Activated CD4-positive, alpha-beta T cell treated with anti-CD3 and anti-CD28 coated beads, Interleukin-2, amount 50 U/mL, for 24 hours (primary cell): ENCODE data around the gene KLHL29.

Source experiments
- DNase-seq, 2 donors: peaks; one replicate each; pipeline ENCODE4 v3.0.0-alpha.2; 2020; ENCODE audit warnings: low read depth in 1 of 2, low spot score in 1 of 2

KLHL29 gene

GRCh38 chr2:23420840-23421476, 36.0 kb downstream of the KLHL29 start:
- DNase-seq: no peak

GRCh38 chr2:23422089-23423061, 37.4 kb downstream of the KLHL29 start:
- no peak for DNase-seq

DNA sequence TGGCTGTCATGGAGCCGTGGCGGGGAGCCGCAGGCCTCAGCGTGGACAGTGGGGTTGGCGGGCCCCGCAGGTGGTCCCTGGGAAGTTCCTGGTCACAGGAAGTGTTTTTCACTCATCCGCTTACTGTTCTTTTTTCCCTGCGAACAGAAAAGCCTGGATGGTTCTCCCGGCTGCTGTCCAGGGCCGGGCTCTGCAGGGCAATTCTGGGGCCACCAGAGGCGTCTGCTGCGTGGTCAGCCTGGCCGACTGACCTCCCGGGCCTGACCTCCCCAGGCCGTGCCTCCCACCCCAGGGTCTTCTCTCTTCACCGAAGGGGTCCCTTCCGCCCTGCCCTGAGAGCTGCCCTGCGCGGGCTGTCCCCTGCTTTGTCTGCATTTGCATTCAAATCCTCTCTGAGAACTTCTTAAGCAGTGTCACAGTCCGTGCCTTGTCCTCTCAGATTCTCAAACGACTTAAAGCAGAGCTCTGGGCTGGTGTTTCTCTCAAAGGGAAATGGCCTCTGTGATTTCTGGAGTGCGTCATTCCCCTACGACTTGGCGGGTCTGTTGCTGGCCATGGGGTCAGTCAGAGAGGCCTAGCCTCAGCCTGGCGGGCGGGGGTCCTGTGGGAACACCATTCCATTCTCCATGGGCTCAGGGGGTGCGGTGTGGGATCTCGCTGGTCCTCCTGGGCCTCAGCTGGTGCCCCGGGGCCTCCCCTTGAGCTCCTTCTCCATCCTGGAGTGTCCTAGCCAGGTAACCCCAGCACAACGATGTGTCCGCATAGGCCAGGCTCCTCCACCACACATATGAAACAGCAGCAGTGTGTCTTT, 38.3 kb downstream of the KLHL29 start:
- DNase-seq: no peak

DNA sequence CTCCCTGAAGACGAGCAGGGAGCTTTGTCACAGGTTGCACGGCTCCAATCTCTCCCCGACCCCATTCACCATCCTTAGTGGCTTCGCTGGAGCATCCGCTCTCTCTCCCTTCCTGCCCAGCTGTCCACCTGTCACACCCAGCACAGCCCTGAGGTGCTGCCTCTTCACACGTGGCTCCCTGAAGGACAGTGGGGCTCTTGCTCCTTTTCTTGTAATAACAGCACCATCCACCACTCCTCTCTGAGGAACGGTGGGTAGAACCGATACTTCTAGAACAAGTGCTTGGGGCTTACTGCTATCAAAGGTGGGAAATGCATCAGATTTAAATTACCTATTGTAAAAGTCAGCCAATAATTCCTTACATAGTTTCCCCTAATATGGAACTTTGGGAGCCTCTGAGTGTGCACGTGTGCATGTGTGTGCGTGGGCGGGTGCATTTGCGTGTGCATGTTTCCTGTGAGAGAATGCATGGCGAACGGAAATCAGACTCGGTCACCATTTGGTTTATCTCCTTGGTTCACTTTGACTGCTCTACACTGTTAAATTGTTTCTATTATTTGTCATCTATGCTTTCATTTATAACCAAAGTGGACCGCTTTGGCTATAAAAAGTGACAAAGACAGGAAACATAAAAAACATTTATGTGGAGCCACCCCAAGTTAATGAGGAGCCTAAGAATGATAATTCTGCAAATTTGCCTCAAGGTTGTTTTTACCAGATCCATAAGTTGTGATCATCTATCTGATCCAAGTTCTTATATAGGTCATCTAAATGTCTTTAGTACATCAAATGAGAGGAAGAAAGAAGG, 39.1 kb downstream of the KLHL29 start:
- no peak for DNase-seq

DNA sequence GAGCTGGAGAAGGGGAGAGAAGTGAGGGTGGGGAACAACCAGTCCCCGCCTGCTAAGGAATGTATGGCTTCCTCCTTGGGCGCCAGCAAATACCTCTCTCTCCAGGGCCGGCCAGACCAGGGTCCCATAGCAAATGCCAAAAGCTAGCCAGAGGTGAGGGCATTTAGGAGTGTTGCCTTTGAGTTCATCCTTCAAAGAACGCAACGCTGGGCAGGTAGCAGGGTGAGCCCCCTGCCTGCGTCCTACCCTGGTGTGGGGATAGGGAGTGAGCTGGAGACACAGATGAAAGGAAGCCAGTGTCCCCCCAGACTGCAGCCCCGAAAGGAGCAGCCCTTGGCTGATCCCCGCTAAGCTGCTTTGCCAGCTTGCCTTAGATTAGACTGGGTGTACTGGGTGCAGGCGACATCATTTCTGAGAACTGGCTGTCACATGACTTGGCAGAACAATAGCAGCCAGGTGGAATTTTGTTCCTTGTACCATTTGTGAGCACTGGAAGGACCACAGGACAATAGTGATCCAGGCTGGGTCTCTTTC, 40.4 kb downstream of the KLHL29 start:
- DNase-seq: no peak

GRCh38 chr2:23425885-23426262, 40.9 kb downstream of the KLHL29 start:
- DNase-seq: no peak

DNA sequence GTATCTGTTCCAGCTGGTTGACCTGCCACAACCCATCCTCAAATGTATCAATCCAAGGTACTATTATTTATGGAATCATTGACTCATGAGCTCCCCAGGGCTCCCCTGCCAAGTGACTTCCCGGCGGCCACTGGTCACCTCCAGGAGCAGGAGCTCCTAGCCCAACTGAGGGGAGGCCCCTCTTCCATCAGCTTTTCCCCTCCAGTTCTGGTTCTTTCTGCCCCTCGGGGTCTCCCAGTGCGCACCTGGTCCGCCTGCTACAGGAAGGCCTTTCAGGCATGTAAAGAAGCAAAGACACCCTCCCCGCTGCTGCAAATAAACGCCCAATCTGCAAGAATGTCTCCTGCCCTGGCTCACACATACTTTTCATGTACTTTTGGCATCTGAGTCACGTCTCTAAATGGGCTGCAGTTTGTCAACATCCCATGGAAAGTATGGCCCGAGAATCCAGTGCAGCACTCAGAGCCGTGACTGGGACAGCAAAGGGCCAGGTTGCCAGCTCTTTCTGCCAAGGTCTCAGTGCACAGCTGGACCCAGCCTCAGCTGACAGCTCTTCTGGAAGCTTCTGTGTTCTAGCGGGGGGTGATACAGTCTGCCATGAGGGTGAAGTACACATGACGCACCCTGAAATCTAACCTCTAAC, 41.4 kb downstream of the KLHL29 start:
- no peak for DNase-seq

- DNase-seq: no peak
Observed at GRCh38 chr2:23427350-23427749, 42.4 kb downstream of the KLHL29 start.

DNA sequence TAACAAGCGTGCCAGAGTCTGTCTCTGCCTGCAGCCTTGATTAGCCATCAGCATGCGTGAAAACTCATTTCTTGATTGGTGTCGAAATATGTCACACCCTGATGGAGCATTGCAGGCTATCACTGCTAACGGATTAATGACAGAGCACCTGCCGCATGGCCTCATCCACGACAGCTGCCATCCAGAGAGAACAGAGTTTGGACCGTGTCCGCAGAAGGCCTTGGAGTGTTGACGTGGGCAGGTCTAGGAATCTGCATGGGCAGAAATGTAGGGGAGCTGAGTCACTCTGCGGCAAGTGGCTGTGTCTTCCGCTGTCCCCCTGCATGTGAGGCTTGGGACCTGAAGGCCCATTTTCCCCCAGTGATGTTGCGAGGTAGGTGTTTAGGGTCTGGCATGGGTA, 43.0 kb downstream of the KLHL29 start:
- DNase-seq: no peak

GRCh38 chr2:23429036-23429435, 44.1 kb downstream of the KLHL29 start:
- DNase-seq: no peak

GRCh38 chr2:23430263-23430662, 45.3 kb downstream of the KLHL29 start:
- DNase-seq: no peak

DNA sequence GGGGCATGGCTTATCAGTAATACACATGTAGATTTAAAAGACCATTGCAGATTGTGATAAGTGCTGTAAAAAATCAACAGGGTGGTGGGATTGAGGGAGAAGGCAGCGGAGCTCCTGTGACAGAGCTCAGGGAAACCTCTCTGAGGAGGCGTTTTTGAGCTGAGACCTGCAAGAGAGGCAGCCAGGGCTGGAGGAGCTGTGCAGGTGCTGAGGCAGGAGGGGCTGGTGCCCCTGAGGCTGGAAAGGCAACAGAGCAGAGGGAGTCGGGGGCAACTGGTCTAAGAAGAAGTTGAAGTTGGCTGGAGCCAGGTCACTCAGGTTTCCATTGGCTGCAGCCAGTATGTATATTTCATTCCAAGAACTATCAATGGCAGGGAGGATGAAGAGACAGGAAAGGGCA, 47.6 kb downstream of the KLHL29 start:
- DNase-seq: no peak

DNA sequence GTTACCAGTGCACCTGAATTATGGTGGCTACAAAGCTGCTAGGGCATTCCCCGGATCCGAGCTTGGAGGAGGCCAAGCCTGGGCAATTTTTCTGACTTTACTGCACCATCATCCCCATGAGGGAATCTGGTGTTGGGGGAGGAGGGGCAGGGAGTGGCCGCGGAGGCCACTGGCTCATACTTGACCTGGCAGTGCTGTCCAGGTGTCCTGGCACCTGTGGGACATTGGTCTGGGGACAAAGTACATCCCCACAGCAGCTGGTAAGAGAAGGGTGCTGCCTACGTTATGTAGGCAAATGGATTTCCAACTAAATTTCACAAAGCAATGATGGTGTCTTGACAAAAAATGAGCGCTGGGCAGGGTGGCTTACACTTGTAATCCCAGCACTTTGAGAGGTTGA, 48.3 kb downstream of the KLHL29 start:
- DNase-seq: no peak

DNA sequence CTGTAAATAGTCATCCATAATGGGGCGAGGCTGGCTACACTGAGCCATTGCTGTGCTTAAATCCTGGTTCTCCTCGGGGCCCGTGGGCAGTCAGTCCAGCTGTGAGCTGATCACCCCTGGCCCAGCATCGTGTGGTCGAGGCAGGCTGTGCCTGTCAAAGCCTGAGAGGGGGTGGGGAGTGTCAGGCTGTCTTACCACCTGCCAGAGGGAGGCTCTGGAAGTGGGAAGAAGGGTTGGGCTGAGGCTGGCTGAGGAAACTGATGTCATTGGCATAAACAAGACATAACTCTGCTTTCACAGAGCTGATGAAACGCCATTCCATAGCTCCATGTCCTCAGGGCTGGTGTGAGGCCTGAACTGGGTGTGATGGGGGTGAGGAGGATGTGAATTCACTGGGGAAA, 49.7 kb downstream of the KLHL29 start:
- no peak for DNase-seq

DNA sequence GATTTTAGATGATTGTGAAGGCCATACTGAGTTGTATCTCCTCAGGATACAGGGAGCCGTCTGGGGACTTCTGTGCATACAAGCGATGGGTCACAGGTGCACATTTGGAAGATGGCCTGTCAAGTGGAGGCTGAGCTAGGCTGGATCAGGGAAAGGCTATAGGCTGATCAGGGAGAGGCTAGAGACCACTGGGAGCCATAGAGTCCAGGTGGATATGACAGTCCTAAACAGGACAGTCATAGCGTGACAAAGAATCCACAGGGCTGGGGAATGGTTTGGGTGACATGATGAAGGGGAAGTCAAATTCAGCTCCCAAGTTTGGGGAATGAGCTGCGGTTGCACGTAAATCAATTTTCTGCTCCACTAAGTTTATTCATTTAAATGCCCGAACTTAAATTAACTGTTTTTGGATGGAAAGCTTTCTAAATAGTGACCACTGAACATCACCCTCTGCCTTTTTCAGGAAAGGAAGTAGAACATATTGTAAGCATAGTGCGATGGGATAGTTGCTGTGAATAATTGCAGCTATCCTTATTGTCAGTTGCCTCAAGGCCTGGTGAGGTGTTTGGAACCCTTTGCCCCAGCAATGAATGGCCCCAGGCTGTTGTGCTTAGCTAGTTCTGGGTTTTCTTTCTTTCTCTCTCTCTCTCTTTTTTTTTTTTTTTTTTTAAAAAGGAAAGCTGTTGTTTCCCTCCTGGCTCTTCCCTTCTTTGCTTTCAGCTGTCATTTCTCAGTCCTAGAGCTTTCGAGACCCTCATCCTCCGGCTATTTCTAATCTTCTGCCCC, 50.5 kb downstream of the KLHL29 start:
- DNase-seq: no peak

DNA sequence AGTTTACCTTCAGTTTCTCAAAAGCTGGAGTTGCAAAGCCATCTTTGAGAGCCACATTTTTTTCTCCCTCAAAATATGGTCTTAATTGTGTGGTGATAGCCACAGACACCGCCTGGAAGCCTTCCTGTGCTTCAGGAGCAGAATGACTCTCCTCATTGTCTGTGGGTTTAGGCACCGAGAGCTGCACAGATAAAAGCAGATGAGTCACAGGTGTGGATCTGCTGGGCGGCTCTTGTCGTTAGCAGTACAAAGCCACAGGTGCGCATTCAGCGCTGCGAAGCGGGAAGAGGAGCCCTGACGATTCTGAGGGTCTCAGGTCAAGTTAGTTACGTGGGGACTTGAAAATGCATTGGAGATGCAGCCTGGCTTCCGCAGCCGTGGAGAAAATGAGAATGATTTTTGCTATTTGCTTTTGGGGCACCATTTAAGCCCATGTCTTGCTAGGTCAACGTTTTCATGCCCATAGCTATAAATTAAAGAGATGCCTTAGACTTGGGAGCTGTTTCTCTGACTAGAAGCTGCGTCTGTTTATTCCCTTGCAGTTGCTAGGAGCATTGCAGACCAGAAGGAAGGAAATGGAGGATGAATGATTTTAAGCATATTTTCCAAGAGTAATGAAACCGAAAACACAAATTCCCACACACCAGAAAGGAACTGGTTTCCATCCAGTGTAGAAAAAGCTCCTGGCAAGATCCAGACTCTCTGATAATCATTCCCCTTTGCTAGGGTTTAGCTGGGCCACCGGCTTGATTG, 51.5 kb downstream of the KLHL29 start:
- peak in 1 of 2 donors; percentile 37 for DNase-seq

- no peak for DNase-seq
Observed at GRCh38 chr2:23441414-23441813, 56.4 kb downstream of the KLHL29 start.

DNA sequence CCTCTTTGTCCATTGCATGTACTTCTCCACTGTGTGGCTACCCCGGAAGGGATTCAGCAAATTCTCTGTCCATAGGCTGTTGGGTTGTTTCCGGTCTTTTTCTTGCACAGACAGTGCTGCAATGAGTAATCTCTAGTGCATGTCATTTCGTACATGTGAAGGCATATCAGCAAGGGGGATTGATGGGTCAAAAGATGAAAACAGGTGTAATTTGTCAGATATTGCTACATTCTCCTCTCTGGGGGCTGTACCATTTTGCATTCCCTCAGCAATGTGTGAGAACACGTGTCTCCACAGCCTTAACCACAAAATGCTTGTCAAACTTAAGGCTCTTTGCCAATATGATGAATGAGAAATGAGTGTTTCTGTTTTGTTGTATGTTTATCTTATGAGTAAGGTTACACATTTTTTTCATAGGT, 60.5 kb downstream of the KLHL29 start:
- DNase-seq: no peak

GRCh38 chr2:23446916-23447315, 61.9 kb downstream of the KLHL29 start:
- no peak for DNase-seq
